ENCODE measurements around the gene SLC25A5.
"Not testable (repeated sequence)": the region's sequence is repeated elsewhere in the genome, so short reads cannot be mapped to it uniquely, and the experiment has no call there.

The SLC25A5 gene

GRCh38 chrX:119503484-119503861 lies 35.2 kb downstream of the SLC25A5 start:
- Histone ChIP-seq H3K4me3 (ENCODE audit: low read depth, low read length) (no peak overlapping the region), H3K36me3 (ENCODE audit: control insufficient read depth in 2 of 2, insufficient read depth in 1 of 2, low read length in 2 of 2) (no peaks in the 10 kb centered on the region), H3K9me3 (ENCODE audit: control insufficient read depth, insufficient read depth, low read depth, low read length) (no peaks in the 10 kb centered on the region), H3K27ac (ENCODE audit: extremely low read depth, low read depth, low read length) (no peak overlapping the region), H3K4me1 (ENCODE audit: control insufficient read depth, insufficient read depth, low read length) (no peaks in the 10 kb centered on the region)
- CTCF ChIA-PET: interaction anchor here (0.5 to 2.1 kb wide), 4 partner anchors 9 to 656 kb away, joined by 3 to 10 read pairs (median 4); no protein-coding TSS in a partner anchor
- POLR2A ChIA-PET: interaction anchor here (1.1 kb wide), 1 partner anchor 35 kb away, joined by 4 read pairs; the partner anchor contains the start of gene SLC25A5
- TF ChIP-seq ZNF280D (tag by site-specific recombination; IDR thresholded peaks at IDR 0.05): no peak
- TF ChIP-seq ZNF488 (tag by site-specific recombination; IDR thresholded peaks at IDR 0.05): no peak
- no peak for TF ChIP-seq ZNF354C (tag by site-specific recombination; IDR thresholded peaks at IDR 0.05; ENCODE audit: borderline replicate concordance, low read depth)
- no peak for TF ChIP-seq ZNF362 (tag by site-specific recombination; IDR thresholded peaks at IDR 0.05)
- TF ChIP-seq ZFP3 (tag by site-specific recombination; IDR thresholded peaks at IDR 0.05; ENCODE audit: low read depth): no peak
- no peak for TF ChIP-seq ZFHX2 (tag by site-specific recombination; conservative IDR thresholded peaks at IDR 0.05)
- no peak for TF ChIP-seq ZNF433 (tag by site-specific recombination; IDR thresholded peaks at IDR 0.05; ENCODE audit: low read depth)
- TF ChIP-seq BCL11A (tag by site-specific recombination; IDR thresholded peaks at IDR 0.05; ENCODE audit: low read depth): no peak
- no peak for TF ChIP-seq ZSCAN16 (tag by site-specific recombination; IDR thresholded peaks at IDR 0.05)
- TF ChIP-seq GLIS2 (tag by site-specific recombination; IDR thresholded peaks at IDR 0.05): no peak
- no peak for TF ChIP-seq ZNF76 (tag by site-specific recombination; IDR thresholded peaks at IDR 0.05; ENCODE audit: borderline replicate concordance, low read depth)
- no peak for TF ChIP-seq ZNF837 (tag by site-specific recombination; IDR thresholded peaks at IDR 0.05)
- no peak for TF ChIP-seq GLIS1 (tag by site-specific recombination; IDR thresholded peaks at IDR 0.05)
- TF ChIP-seq KLF16 (tag by site-specific recombination; IDR thresholded peaks at IDR 0.05): no peak

GRCh38 chrX:119505145-119505544 lies 36.9 kb downstream of the SLC25A5 start:
- CTCF ChIA-PET: interaction anchor here (0.6 to 1.0 kb wide), 2 partner anchors 11 to 34 kb away, joined by 4 to 5 read pairs; no protein-coding TSS in a partner anchor
- H3K27ac ChIP-seq (ENCODE audit: extremely low read depth, low read depth, low read length); POLR2A ChIA-PET: not testable (repeated sequence)

DNA sequence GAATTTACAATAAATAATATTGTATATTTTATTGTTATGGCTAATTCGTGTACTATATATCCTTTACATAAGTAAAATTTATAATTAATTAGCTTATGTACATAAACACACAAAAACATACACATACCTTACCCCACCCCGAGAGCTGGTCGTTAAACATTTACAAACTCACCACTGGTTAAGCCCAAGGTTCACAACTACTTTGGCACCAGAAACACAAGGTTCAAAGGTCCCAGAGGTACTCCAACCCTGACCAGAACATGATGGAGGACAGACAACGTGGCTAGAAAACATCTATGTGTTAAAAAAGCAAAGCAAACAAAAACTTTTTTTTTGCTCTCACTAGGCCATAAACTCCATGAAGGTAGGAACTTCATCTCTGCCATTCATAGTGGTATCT lies 37.7 kb downstream of the SLC25A5 start:
- POLR2A ChIA-PET: no interaction called here

More at GRCh38 chrX:119505145-119505544, 36.9 kb downstream of the SLC25A5 start:
- not testable (repeated sequence) for H3K9me3 ChIP-seq (ENCODE audit: control insufficient read depth, insufficient read depth, low read depth, low read length); H3K36me3 ChIP-seq (ENCODE audit: control insufficient read depth in 2 of 2, insufficient read depth in 1 of 2, low read length in 2 of 2); H3K4me3 ChIP-seq (ENCODE audit: low read depth, low read length); H3K4me1 ChIP-seq (ENCODE audit: control insufficient read depth, insufficient read depth, low read length)

More for the DNA sequence above, 37.7 kb downstream of the SLC25A5 start:
- CTCF ChIA-PET: interaction anchor here (1.0 to 1.8 kb wide), 3 partner anchors 10 to 23 kb away, joined by 4 to 7 read pairs (median 5); no protein-coding TSS in a partner anchor
- H3K4me1 ChIP-seq (ENCODE audit: control insufficient read depth, insufficient read depth, low read length): no peaks in the 10 kb centered on the region
- no peak overlapping the region for H3K27ac ChIP-seq (ENCODE audit: extremely low read depth, low read depth, low read length)
- H3K36me3 ChIP-seq (ENCODE audit: control insufficient read depth in 2 of 2, insufficient read depth in 1 of 2, low read length in 2 of 2): no peaks in the 10 kb centered on the region
- no peak for TF ChIP-seq ZFP37 (tag by site-specific recombination; IDR thresholded peaks at IDR 0.05)
- TF ChIP-seq ZNF211 (tag by site-specific recombination; IDR thresholded peaks at IDR 0.05; ENCODE audit: low read depth): no peak
- TF ChIP-seq RBAK (tag by site-specific recombination; IDR thresholded peaks at IDR 0.05): no peak
- no peak for TF ChIP-seq ZNF214 (tag by site-specific recombination; IDR thresholded peaks at IDR 0.05; ENCODE audit: borderline replicate concordance)
- no peak for TF ChIP-seq GFI1B (tag by site-specific recombination; IDR thresholded peaks at IDR 0.05)
- TF ChIP-seq, protein P1, sequence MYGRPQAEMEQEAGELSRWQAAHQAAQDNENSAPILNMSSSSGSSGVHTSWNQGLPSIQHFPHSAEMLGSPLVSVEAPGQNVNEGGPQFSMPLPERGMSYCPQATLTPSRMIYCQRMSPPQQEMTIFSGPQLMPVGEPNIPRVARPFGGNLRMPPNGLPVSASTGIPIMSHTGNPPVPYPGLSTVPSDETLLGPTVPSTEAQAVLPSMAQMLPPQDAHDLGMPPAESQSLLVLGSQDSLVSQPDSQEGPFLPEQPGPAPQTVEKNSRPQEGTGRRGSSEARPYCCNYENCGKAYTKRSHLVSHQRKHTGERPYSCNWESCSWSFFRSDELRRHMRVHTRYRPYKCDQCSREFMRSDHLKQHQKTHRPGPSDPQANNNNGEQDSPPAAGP (tag by site-specific recombination; IDR thresholded peaks at IDR 0.05): no peak
- no peak for TF ChIP-seq ZNF670 (tag by site-specific recombination; IDR thresholded peaks at IDR 0.05; ENCODE audit: low read depth)
- no peak for TF ChIP-seq MYNN (tag by site-specific recombination; IDR thresholded peaks at IDR 0.05; ENCODE audit: borderline replicate concordance)
- TF ChIP-seq BCL11A (tag by site-specific recombination; IDR thresholded peaks at IDR 0.05; ENCODE audit: low read depth): no peak
- no peak overlapping the region for H3K4me3 ChIP-seq (ENCODE audit: low read depth, low read length)
- H3K9me3 ChIP-seq (ENCODE audit: control insufficient read depth, insufficient read depth, low read depth, low read length): no peaks in the 10 kb centered on the region

Data from HEK293 (cell line).